Neural progenitor cell (in vitro differentiated cells): ENCODE data around the gene GYG1. TPM values are rescaled to one million over a fixed set of nuclear protein-coding genes. Genes with fewer than 3 reads are reported as not detected.

Experiments
- DNase-seq: peaks from one replicate; pipeline ENCODE4 v3.0.0-alpha.2; 2016; ENCODE audit warnings: low spot score
- H2AFZ ChIP-seq: fragments of 200-600 bp; sonication (generic); replicated peaks from 2 replicates; pipeline ENCODE4 v1.6.1; 2016; ENCODE audit warnings: antibody characterized with exemption
- H3F3A ChIP-seq: fragments of 200-600 bp; sonication (generic); 2 replicates; pipeline ENCODE4 v1.6.1; 2016; ENCODE audit warnings: antibody characterized with exemption, low read depth
- H3K27ac ChIP-seq: fragments of 200-600 bp; sonication (generic); 2 replicates; pipeline ENCODE4 v1.5.1; 2016; ENCODE audit warnings: mild to moderate bottlenecking
- H3K27me3 ChIP-seq: fragments of 200-600 bp; sonication (generic); 2 replicates; pipeline ENCODE4 v1.6.1; 2016; ENCODE audit warnings: mild to moderate bottlenecking, moderate library complexity
- H3K36me3 ChIP-seq: fragments of 200-600 bp; sonication (generic); 2 replicates; pipeline ENCODE4 v1.5.1; 2016
- H3K4me1 ChIP-seq: fragments of 200-600 bp; sonication (generic); 2 replicates; pipeline ENCODE4 v1.6.1; 2016; ENCODE audit warnings: mixed run types
- H3K4me2 ChIP-seq: fragments of 200-600 bp; sonication (generic); 2 replicates; pipeline ENCODE4 v1.6.1; 2016
- H3K4me3 ChIP-seq: fragments of 200-600 bp; sonication (generic); 2 replicates; pipeline ENCODE4 v1.5.1; 2016
- H3K79me2 ChIP-seq: fragments of 200-600 bp; sonication (generic); 2 replicates; pipeline ENCODE4 v1.6.1; 2016; ENCODE audit warnings: low read depth
- H3K9ac ChIP-seq: fragments of 200-600 bp; sonication (generic); 2 replicates; pipeline ENCODE4 v1.6.1; 2016
- H3K9me3 ChIP-seq: fragments of 200-600 bp; sonication (generic); 2 replicates; pipeline ENCODE4 v1.5.1; 2016; ENCODE audit warnings: low read depth
- H4K20me1 ChIP-seq: fragments of 200-600 bp; sonication (generic); 2 replicates; pipeline ENCODE4 v1.6.1; 2016; ENCODE audit warnings: low read depth
- H3K27ac Mint-ChIP-seq: 3 replicates; pipeline ENCODE4 v1.8.0; 2021; ENCODE audit warnings: mixed read lengths
- H3K27me3 Mint-ChIP-seq: 2 replicates; pipeline ENCODE4 v1.8.0; 2022; ENCODE audit warnings: low read depth, mild to moderate bottlenecking, inconsistent platforms, moderate library complexity, mixed read lengths; ENCODE audit not compliant: insufficient read depth
- H3K36me3 Mint-ChIP-seq: 3 replicates; pipeline ENCODE4 v1.8.0; 2021; ENCODE audit warnings: mixed read lengths
- H3K4me1 Mint-ChIP-seq: 3 replicates; pipeline ENCODE4 v1.8.0; 2021; ENCODE audit warnings: mixed read lengths
- H3K4me3 Mint-ChIP-seq: 3 replicates; pipeline ENCODE4 v1.8.0; 2021; ENCODE audit warnings: mild to moderate bottlenecking, moderate library complexity, mixed read lengths
- H3K9me3 Mint-ChIP-seq: 3 replicates; pipeline ENCODE4 v1.8.0; 2020; ENCODE audit warnings: mixed read lengths
- CTCF ChIP-seq: fragments of 200-600 bp; sonication (generic); IDR thresholded peaks from 2 replicates; pipeline ENCODE4 v1.5.1; 2017; ENCODE audit warnings: antibody characterized with exemption, mild to moderate bottlenecking
- EZH2 ChIP-seq: fragments of 200-600 bp; sonication (generic); IDR thresholded peaks from 2 replicates; pipeline ENCODE4 v1.6.1; 2017; ENCODE audit warnings: antibody characterized with exemption, mild to moderate bottlenecking, moderate library complexity
- EZH2phosphoT487 ChIP-seq: fragments of 200-600 bp; sonication (generic); IDR thresholded peaks from 2 replicates; pipeline ENCODE4 v1.6.1; 2017; ENCODE audit warnings: antibody characterized with exemption
- total RNA-seq: library from RNA; depleted of rRNA; stranded (reverse); fragments of >200 nt; gene quantifications from 2 replicates; pipeline ENCODE4 v1.2.3, GENCODE V29; 2015; ENCODE audit warnings: low replicate concordance

Gene GYG1
- total RNA-seq, 1 donor from 2014 or later, result 22.0 TPM

GRCh38 chr3:149067883-149068282 is 76.5 kb downstream of the GYG1 start:
- Mint-ChIP-seq H3K36me3 (peaks cover 23% of the 10 kb centered on the region), H3K4me3 (no peak overlapping the region), H3K4me1 (no peaks in the 10 kb centered on the region), H3K9me3 (no peaks in the 10 kb centered on the region), H3K27ac (no peak overlapping the region), H3K27me3 (no peaks in the 10 kb centered on the region)
- no peaks in the 10 kb centered on the region for H3K4me1 ChIP-seq
- no peaks in the 10 kb centered on the region for H3K9me3 ChIP-seq
- no peaks in the 10 kb centered on the region for H4K20me1 ChIP-seq
- H3K27me3 ChIP-seq, result no peaks in the 10 kb centered on the region
- H3K79me2 ChIP-seq, result no peaks in the 10 kb centered on the region
- DNase-seq, result no peak
- H3K4me3 ChIP-seq, result no peak overlapping the region
- no peak overlapping the region for H2AFZ ChIP-seq
- no peak overlapping the region for H3K4me2 ChIP-seq
- no peaks in the 10 kb centered on the region for H3F3A ChIP-seq
- no peak for TF ChIP-seq EZH2phosphoT487
- no peak for TF ChIP-seq EZH2
- TF ChIP-seq CTCF, result no peak
- H3K27ac ChIP-seq, result no peak overlapping the region
- peaks cover 21% of the 10 kb centered on the region for H3K36me3 ChIP-seq
- H3K9ac ChIP-seq, result no peak overlapping the region

Other genes with a start within 250 kb of the GYG1 start
- gene CPB1, start 163.7 kb upstream of the GYG1 start, total RNA-seq, result not detected in 2 replicates
- gene CPA3, start 126.2 kb upstream of the GYG1 start, total RNA-seq, result not detected in 2 replicates
- gene HLTF, start 95.0 kb downstream of the GYG1 start, total RNA-seq, result 39.5 and 76.1 TPM in 2 replicates
- gene HPS3, start 138.1 kb downstream of the GYG1 start, total RNA-seq, result 24.4 and 32.3 TPM in 2 replicates
- gene CP, start 230.3 kb downstream of the GYG1 start, total RNA-seq, result 0.90 TPM in 1 of 2 replicates, not detected in the other